Lower lobe of right lung (tissue), 2 donors: ENCODE data around the gene STEAP3. TPM values are rescaled to one million over a fixed set of nuclear protein-coding genes. Genes with fewer than 3 reads are reported as not detected.
A peak's percentile ranks its signal among the peaks of the same experiment; 100 is the strongest.

Experiments used
- ATAC-seq, 2 donors: fragments of 200-7000 bp; cut with Tn5 transposase; one replicate each; pipeline ENCODE4 v1.9.1; 2020 to 2022; ENCODE audit warnings: mild to moderate bottlenecking in 2 of 2, moderate library complexity in 2 of 2
- DNase-seq: peaks from one replicate; pipeline ENCODE4 v3.0.0-alpha.2; 2020
- H3K27ac ChIP-seq: fragments of 200-600 bp; one replicate; pipeline ENCODE4 v1.8.0; 2022
- H3K27me3 ChIP-seq: fragments of 200-600 bp; one replicate; pipeline ENCODE4 v1.8.0; 2022; ENCODE audit warnings: low read depth
- H3K36me3 ChIP-seq: fragments of 200-600 bp; one replicate; pipeline ENCODE4 v1.8.0; 2022; ENCODE audit warnings: mild to moderate bottlenecking
- H3K4me1 ChIP-seq: fragments of 200-600 bp; one replicate; pipeline ENCODE4 v1.8.0; 2022
- H3K4me3 ChIP-seq: fragments of 200-600 bp; one replicate; pipeline ENCODE4 v1.8.0; 2022; ENCODE audit warnings: mild to moderate bottlenecking
- H3K9me3 ChIP-seq: fragments of 200-600 bp; one replicate; pipeline ENCODE4 v1.8.0; 2022
- intact Hi-C: fragments of 100-400 bp; cut with DNase I; formaldehyde crosslinking; loops from one replicate; pipeline ENCODE4 v1.11.0; 2022
- total RNA-seq: library from RNA; stranded (reverse); fragmentation: NEBNext Ultra II Directional; extraction: Animal tissue kit (Norgen Biotek cat#: 25700); gene quantifications from one replicate; pipeline ENCODE4 v1.2.1, GENCODE V29; 2021
- TF ChIP-seq, protein P1 (sequence below): fragments of 200-600 bp; IDR thresholded peaks from one replicate; pipeline ENCODE4 v1.8.0; 2022; ENCODE audit warnings: antibody characterized with exemption, mild to moderate bottlenecking
- donor health status: DM: no; HTN: yes; CAD: no; lungs with severe emphysema.

Gene STEAP3
- total RNA-seq, 1 donor from 2014 or later = 18.3 TPM

DNA sequence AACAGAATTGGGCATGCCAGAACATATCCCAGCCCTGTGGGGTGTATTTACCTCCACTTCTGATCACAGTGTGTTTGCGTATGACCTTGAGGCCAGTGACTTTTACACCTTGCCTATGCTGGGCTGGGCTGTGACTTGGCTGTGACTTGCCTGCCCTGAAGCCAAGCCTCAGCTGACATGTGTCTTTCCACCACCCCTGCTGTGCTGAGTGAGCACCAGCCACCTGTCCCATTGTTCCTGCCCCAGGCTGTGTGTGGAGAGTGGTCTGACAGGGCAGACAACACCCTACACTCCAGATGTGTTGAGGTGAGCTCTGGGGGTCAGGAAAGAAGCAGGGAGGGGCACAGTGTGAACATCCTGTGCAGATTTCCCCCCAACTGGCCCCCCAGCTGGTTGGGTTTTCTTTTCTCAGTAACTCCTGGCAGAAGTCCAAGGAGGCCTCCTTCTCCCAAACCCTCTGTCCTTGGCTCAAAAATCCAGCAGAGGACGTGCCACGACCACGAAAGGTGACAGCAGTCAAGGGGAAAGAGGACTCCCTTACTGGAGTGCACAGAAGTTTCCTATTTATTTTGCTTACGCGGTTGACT is 5.1 kb upstream of the STEAP3 start:
- H3K36me3 ChIP-seq = no peaks in the 10 kb centered on the region
- H3K27ac ChIP-seq = no peak overlapping the region
- TF ChIP-seq, protein P1, sequence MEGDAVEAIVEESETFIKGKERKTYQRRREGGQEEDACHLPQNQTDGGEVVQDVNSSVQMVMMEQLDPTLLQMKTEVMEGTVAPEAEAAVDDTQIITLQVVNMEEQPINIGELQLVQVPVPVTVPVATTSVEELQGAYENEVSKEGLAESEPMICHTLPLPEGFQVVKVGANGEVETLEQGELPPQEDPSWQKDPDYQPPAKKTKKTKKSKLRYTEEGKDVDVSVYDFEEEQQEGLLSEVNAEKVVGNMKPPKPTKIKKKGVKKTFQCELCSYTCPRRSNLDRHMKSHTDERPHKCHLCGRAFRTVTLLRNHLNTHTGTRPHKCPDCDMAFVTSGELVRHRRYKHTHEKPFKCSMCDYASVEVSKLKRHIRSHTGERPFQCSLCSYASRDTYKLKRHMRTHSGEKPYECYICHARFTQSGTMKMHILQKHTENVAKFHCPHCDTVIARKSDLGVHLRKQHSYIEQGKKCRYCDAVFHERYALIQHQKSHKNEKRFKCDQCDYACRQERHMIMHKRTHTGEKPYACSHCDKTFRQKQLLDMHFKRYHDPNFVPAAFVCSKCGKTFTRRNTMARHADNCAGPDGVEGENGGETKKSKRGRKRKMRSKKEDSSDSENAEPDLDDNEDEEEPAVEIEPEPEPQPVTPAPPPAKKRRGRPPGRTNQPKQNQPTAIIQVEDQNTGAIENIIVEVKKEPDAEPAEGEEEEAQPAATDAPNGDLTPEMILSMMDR = peak; percentile 18
- no peaks in the 10 kb centered on the region for H3K9me3 ChIP-seq
- no peak overlapping the region for H3K4me3 ChIP-seq
- DNase-seq (peak; percentile 50), ATAC-seq (peak in 1 of 2 donors; percentile 5)
- no peaks in the 10 kb centered on the region for H3K27me3 ChIP-seq
- peaks cover 1% of the 10 kb centered on the region for H3K4me1 ChIP-seq
- intact Hi-C loops = loop anchor here (10.0 kb wide), 1 partner anchor 46 kb away; no protein-coding TSS in a partner anchor

DNA sequence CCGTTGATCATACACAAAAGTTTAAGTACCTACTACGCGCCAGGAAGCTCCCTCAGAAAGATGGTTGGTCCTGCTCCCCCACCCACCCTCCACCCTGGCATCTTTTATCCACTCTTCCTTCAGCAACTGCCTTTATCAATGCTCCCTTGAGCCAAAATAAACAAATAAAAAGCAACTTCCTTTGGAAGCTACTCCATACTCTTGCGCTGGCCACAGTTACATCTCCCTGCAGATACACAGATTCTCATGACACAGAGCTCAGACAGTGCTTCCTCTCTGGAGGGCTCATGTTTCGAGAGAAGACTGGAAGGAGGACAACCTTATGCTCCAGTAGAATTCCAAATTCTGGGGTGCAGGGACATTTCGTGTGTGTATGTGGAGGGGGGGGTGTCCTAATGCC is 3.8 kb upstream of the STEAP3 start:
- ATAC-seq (no peak), DNase-seq (no peak)
- Histone ChIP-seq H3K9me3 (no peaks in the 10 kb centered on the region), H3K27ac (no peak overlapping the region), H3K4me1 (peaks cover 14% of the 10 kb centered on the region), H3K4me3 (no peak overlapping the region), H3K36me3 (no peaks in the 10 kb centered on the region), H3K27me3 (peaks cover 11% of the 10 kb centered on the region)
- TF ChIP-seq, protein P1 = no peak
- intact Hi-C loops = loop anchor here (10.0 kb wide), 1 partner anchor 45 kb away; no protein-coding TSS in a partner anchor

DNA sequence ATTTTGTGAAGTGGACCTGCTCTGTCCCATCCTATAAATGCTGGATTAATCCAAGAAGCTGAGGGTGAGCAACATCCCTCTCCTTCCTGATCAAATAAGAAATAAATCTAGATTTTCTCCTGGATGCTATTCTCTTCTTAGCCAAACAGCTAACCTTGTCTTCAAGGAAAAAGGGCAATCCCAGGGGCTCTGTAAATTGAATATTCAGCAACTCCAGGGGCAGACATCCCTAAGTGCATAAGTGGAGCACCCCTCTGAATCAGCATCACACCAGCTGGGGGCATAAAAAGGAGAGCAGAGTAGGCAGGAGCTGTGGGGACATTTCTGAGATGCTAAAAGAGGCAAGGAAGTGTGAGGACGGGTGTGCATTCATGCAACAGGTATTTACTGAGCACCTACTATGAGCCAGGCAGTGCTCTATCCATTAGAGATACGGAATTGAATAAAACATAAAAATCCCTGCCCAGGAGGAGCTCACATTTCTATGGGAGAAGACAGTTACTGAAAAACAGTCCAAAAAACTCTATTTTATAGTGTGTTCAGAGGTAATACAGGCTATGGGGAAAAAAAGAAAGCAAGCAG is 2.8 kb upstream of the STEAP3 start:
- no peak for DNase-seq
- TF ChIP-seq, protein P1 = no peak
- Histone ChIP-seq H3K27ac (no peak overlapping the region), H3K36me3 (no peaks in the 10 kb centered on the region), H3K9me3 (no peaks in the 10 kb centered on the region), H3K4me1 (peaks cover 23% of the 10 kb centered on the region), H3K4me3 (no peak overlapping the region), H3K27me3 (peaks cover 11% of the 10 kb centered on the region)
- intact Hi-C loops = no loop called here
- ATAC-seq = no peak

DNA sequence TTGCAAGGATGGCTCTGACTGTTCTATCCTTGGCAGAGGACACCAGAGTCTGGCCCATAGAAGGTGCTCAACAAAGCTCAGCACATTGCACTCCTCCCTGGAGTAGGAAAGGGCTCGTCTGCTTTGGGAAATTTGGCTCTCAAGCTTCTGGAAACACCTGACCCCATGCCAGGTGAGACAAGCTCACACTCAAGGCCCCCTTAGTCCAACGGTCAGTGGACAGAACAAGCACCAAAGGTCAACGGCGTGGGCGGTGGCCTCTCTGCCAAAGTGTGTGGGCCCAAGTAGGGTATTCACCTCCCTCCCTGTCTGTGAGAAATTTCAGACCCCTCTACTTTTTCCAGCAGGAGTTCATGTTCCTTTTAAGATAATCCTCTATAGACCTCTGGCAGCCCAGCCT is 2.0 kb upstream of the STEAP3 start:
- Histone ChIP-seq H3K27ac (no peak overlapping the region), H3K36me3 (no peaks in the 10 kb centered on the region), H3K9me3 (no peaks in the 10 kb centered on the region), H3K4me1 (peaks cover 29% of the 10 kb centered on the region), H3K27me3 (peaks cover 11% of the 10 kb centered on the region), H3K4me3 (no peak overlapping the region)
- DNase-seq (no peak), ATAC-seq (no peak)
- intact Hi-C loops = no loop called here
- TF ChIP-seq, protein P1 = no peak

DNA sequence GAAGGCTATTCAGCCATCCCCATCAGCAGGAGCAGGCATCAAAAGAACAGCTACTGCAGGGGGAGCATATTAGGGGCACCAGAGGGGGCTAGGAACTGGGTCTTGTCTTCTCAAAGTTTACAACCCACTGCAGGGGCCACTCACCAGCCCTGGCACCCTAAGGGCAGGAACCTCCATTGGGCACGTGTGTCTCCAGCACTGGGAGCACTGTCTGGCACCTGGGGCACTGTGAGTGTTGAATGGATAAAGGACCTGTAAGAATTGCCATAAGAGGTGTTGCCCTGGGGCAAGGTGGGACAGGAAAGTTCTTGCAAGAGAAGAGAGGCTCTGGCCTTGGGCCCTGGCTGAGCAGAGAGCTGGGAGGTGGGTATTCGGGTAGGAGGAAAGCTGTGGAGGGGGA is 1.4 kb upstream of the STEAP3 start:
- H3K27me3 ChIP-seq = peaks cover 11% of the 10 kb centered on the region
- no peaks in the 10 kb centered on the region for H3K9me3 ChIP-seq
- intact Hi-C loops = no loop called here
- no peaks in the 10 kb centered on the region for H3K36me3 ChIP-seq
- TF ChIP-seq, protein P1 = no peak
- DNase-seq (no peak), ATAC-seq (no peak)
- no peak overlapping the region for H3K4me3 ChIP-seq
- H3K27ac ChIP-seq = no peak overlapping the region
- peaks cover 29% of the 10 kb centered on the region for H3K4me1 ChIP-seq
